A549 (cell line): Measurements from ENCODE around the gene PCDHA8. TPM values are rescaled to one million over a fixed set of nuclear protein-coding genes. Genes with fewer than 3 reads are reported as not detected.
"Not testable (repeated sequence)": the region's sequence is repeated elsewhere in the genome, so short reads cannot be mapped to it uniquely, and the experiment has no call there.

ENCODE experiments used
- ATAC-seq, 2 experiments: fragments of 200-7000 bp in 1 of 2; fragments of >200 bp in 1 of 2; cut with Nextera tagmentation in 1 of 2; cut with Tn5 transposase in 1 of 2; 3 replicates each; pipeline versions ENCODE4 v1.8.0 to v1.9.1; 2018 to 2020; ENCODE audit warnings: mild to moderate bottlenecking in 1 of 2, moderate library complexity in 1 of 2
- CTCF ChIA-PET: fragments of 300-600 bp; sonication (Branson Sonifier 250); formaldehyde crosslinking; extraction: SDS; loops from one replicate; lab custom pipeline; 2021; ENCODE audit warnings: antibody characterized with exemption, inconsistent platforms; lab: Yijun Ruan, JAX
- POLR2A ChIA-PET: fragments of 350-600 bp; formaldehyde crosslinking; extraction: SDS; loops from one replicate; lab custom pipeline; 2021; ENCODE audit warnings: antibody characterized with exemption, inconsistent platforms; lab: Yijun Ruan, JAX
- DNase-seq, 2 experiments: peaks; one replicate each; pipeline versions ENCODE4 v3.0.0 to v3.0.0-alpha.2; 2011 to 2016; ENCODE audit warnings: low read depth in 1 of 2, low spot score in 1 of 2
- FAIRE-seq: peaks from 2 replicates; lab custom pipeline; 2011; peaks lifted over from hg19 to GRCh38; lab: Jason Lieb, UNC
- H3K27ac ChIP-seq, 2 experiments: fragments of >200 bp; sonication (Bioruptor Twin); formaldehyde crosslinking; 3 replicates each; pipeline ENCODE4 v1.5.1; 2016 to 2017
- H3K4me1 ChIP-seq: fragments of >200 bp; sonication (Bioruptor Twin); formaldehyde crosslinking; 3 replicates; pipeline ENCODE4 v1.6.1; 2016
- H3K4me2 ChIP-seq: fragments of >200 bp; sonication (Bioruptor Twin); formaldehyde crosslinking; 3 replicates; pipeline ENCODE4 v1.6.1; 2016
- H3K4me3 ChIP-seq: fragments of >200 bp; sonication (Bioruptor Twin); formaldehyde crosslinking; 3 replicates; pipeline ENCODE4 v1.5.1; 2016
- H3K9me3 ChIP-seq: fragments of >200 bp; sonication (Bioruptor Twin); formaldehyde crosslinking; 3 replicates; pipeline ENCODE4 v1.6.1; 2016
- BCL3 ChIP-seq: fragments of >200 bp; sonication (Bioruptor Twin); formaldehyde crosslinking; IDR thresholded peaks from 3 replicates; pipeline ENCODE4 v1.6.1; 2016
- BHLHE40 ChIP-seq: IDR thresholded peaks from 2 replicates; pipeline ENCODE4 v1.6.1; 2012; ENCODE audit warnings: low read depth, low read length, inconsistent platforms
- CHD2 ChIP-seq: fragments of 150-350 bp; IDR thresholded peaks from 2 replicates; pipeline ENCODE4 v1.6.1; 2014; ENCODE audit warnings: low read length; ENCODE audit not compliant: partially characterized antibody
- CTCF ChIP-seq: fragments of >200 bp; sonication (Bioruptor Twin); formaldehyde crosslinking; IDR thresholded peaks from 3 replicates; pipeline ENCODE4 v1.5.1; 2016
- EHMT2 ChIP-seq: fragments of 200-600 bp; sonication (generic); IDR thresholded peaks from 2 replicates; pipeline ENCODE4 v1.6.1; 2016; ENCODE audit warnings: antibody characterized with exemption, low read depth, mild to moderate bottlenecking, moderate library complexity
- FOSB ChIP-seq: fragments of 250-450 bp; sonication (Bioruptor Pico); IDR thresholded peaks from 2 replicates; pipeline ENCODE4 v1.5.0; 2020; ENCODE audit warnings: mild to moderate bottlenecking, moderate library complexity
- GATA3 ChIP-seq: IDR thresholded peaks from 2 replicates; pipeline ENCODE4 v1.6.1; 2012; ENCODE audit warnings: borderline replicate concordance
- HDAC2 ChIP-seq: fragments of 200-600 bp; sonication (generic); IDR thresholded peaks from 2 replicates; pipeline ENCODE4 v1.6.1; 2016
- HES2 ChIP-seq: fragments of >200 bp; sonication (Bioruptor Twin); formaldehyde crosslinking; IDR thresholded peaks from 2 replicates; pipeline ENCODE4 v1.6.1; 2016
- HEYL ChIP-seq: fragments of 250-450 bp; sonication (Bioruptor Pico); IDR thresholded peaks from 2 replicates; pipeline ENCODE4 v1.8.0; 2021; ENCODE audit warnings: mild to moderate bottlenecking, moderate library complexity
- JUN ChIP-seq, 2 experiments: fragments of >200 bp; sonication (Bioruptor Twin); formaldehyde crosslinking; IDR thresholded peaks; 2 replicates in 1 of 2; 3 replicates in 1 of 2; pipeline ENCODE4 v1.6.1; 2016 to 2017
- KDM5A ChIP-seq: fragments of 200-600 bp; sonication (generic); IDR thresholded peaks from 2 replicates; pipeline ENCODE4 v1.6.1; 2016; ENCODE audit warnings: antibody characterized with exemption, mild to moderate bottlenecking
- RCOR1 ChIP-seq: fragments of 150-350 bp; IDR thresholded peaks from 2 replicates; pipeline ENCODE4 v1.6.1; 2014; ENCODE audit warnings: antibody characterized with exemption, low read length, low read depth
- RNF2 ChIP-seq: fragments of 200-600 bp; sonication (generic); IDR thresholded peaks from 2 replicates; pipeline ENCODE4 v1.6.1; 2016; ENCODE audit warnings: low read depth, mild to moderate bottlenecking, antibody characterized with exemption, moderate library complexity, borderline replicate concordance
- SMC3 ChIP-seq: fragments of >200 bp; sonication (Bioruptor Twin); formaldehyde crosslinking; IDR thresholded peaks from 3 replicates; pipeline ENCODE4 v1.6.1; 2018; ENCODE audit warnings: inconsistent platforms
- SREBF2 ChIP-seq: fragments of 450-650 bp; IDR thresholded peaks from 2 replicates; pipeline ENCODE4 v1.6.1; 2014; ENCODE audit warnings: mild to moderate bottlenecking, moderate library complexity
- TP53 ChIP-seq: fragments of 250-450 bp; sonication (Bioruptor Pico); IDR thresholded peaks from 2 replicates; pipeline ENCODE4 v1.5.0; 2021; ENCODE audit warnings: mild to moderate bottlenecking, moderate library complexity
- ZNF302 ChIP-seq: fragments of 250-450 bp; sonication (Bioruptor Pico); IDR thresholded peaks from 2 replicates; pipeline ENCODE4 v1.9.0; 2021; ENCODE audit warnings: inconsistent platforms, mild to moderate bottlenecking, moderate library complexity
- WGBS: methylation state at CpG from one replicate; pipeline ENCODE4 v1.1.6; 2017; ENCODE audit errors: missing lambda C conversion rate; 5-methylcytosine and 5-hydroxymethylcytosine counted together
- polyA plus RNA-seq, 4 experiments: library from polyadenylated mRNA; depleted of rRNA in 3 of 4; stranded (reverse); fragments of >200 nt; fragmentation: RNase III in 1 of 4; extraction: RNeasy Plus Mini Kit Qiagen cat#74134 plus additional on column Dnase treatment in 1 of 4; gene quantifications; 2 replicates in 3 of 4; 3 replicates in 1 of 4; pipeline ENCODE4 v1.2.3, GENCODE V29; 2011 to 2017

PCDHA8 gene
- polyA plus RNA-seq, 2 of the 4 experiments (the other 2 are of a cell fraction) = 0.10 to 0.16 TPM

GRCh38 chr5:140827704-140828361 is 13.2 kb upstream of the PCDHA8 start, which contains the start of gene PCDHA6:
TSS of gene PCDHA6 (plus strand) at chr5:140827960. CDS start at chr5:140828092, 132 bp downstream.
- Histone ChIP-seq H3K4me3 (no peak within 1 kb of the TSS), H3K27ac (no peak within 1 kb of the TSS), H3K9me3 (no peaks in the 10 kb centered on the region), H3K4me2 (no peak within 1 kb of the TSS)
- FAIRE-seq = no peak
- CTCF ChIA-PET = interaction anchor here (0.6 to 0.9 kb wide), 3 partner anchors 19 to 395 kb away, joined by 3 read pairs; partner anchors contain the start of genes PCDHB13 and PCDHB14
- TF ChIP-seq EHMT2 = no peak
- TF ChIP-seq BCL3 = no peak
- no peak for TF ChIP-seq BHLHE40
- TF ChIP-seq HES2 = no peak
- TF ChIP-seq HDAC2 = no peak
- no peak for TF ChIP-seq JUN (IDR thresholded peaks at IDR 0.05)
- no peak for TF ChIP-seq CTCF
- no peak for TF ChIP-seq HEYL (CRISPR knock-in tag)
- TF ChIP-seq GATA3 = no peak
- no peak for TF ChIP-seq SREBF2
- no peak for TF ChIP-seq CHD2
- TF ChIP-seq ZNF302 (CRISPR knock-in tag) = no peak
- TF ChIP-seq RCOR1 = no peak
- TF ChIP-seq, all 56 proteins: peak for 0
- POLR2A ChIA-PET = no interaction called here
- ATAC-seq (no peak), DNase-seq (no peak)
- 62% methylated on average over 27 of the region's 27 CpGs for WGBS
- no peaks in the 10 kb centered on the region for H3K4me1 ChIP-seq

- CTCF ChIA-PET = interaction anchor here (0.6 to 0.9 kb wide), 2 partner anchors 385 to 395 kb away, joined by 3 read pairs; partner anchors contain the start of genes PCDHB13 and PCDHB14
- POLR2A ChIA-PET = no interaction called here
Observed at GRCh38 chr5:140828362-140828737, 12.6 kb upstream of the PCDHA8 start.

GRCh38 chr5:140829511-140830501 is 11.2 kb upstream of the PCDHA8 start:
- 88% methylated on average over 91 of the region's 106 CpGs for WGBS
- ATAC-seq, POLR2A ChIA-PET, DNase-seq, H3K27ac ChIP-seq, H3K4me2 ChIP-seq, H3K9me3 ChIP-seq, CTCF ChIA-PET, FAIRE-seq, H3K4me1 ChIP-seq, H3K4me3 ChIP-seq: not testable (repeated sequence)

More at GRCh38 chr5:140828362-140828737, 12.6 kb upstream of the PCDHA8 start:
- 74% methylated on average over 18 of the region's 18 CpGs for WGBS
- Histone ChIP-seq H3K4me2 (no peak overlapping the region), H3K4me3 (no peak overlapping the region), H3K4me1 (no peaks in the 10 kb centered on the region), H3K27ac (no peak overlapping the region), H3K9me3 (no peaks in the 10 kb centered on the region)
- no peak for ATAC-seq
- no peak for FAIRE-seq
- DNase-seq = no peak
- TF ChIP-seq TP53 (no peak), SREBF2 (no peak), RNF2 (no peak), KDM5A (no peak), SMC3 (no peak), FOSB (no peak)
